Transverse colon (tissue), 4 donors: Measurements from ENCODE around the gene CACNA1I. TPM values are rescaled to one million over a fixed set of nuclear protein-coding genes. Genes with fewer than 3 reads are reported as not detected.

ENCODE experiments used
- DNase-seq: peaks from one replicate; pipeline ENCODE4 v3.0.0-alpha.2; 2019
- H3K27ac ChIP-seq, 4 donors: fragments of 200-600 bp; sonication (generic); 2 replicates each; pipeline ENCODE4 v1.5.1; 2016 to 2018; ENCODE audit warnings: inconsistent platforms in 4 of 4
- H3K27me3 ChIP-seq: fragments of 200-600 bp; sonication (generic); 2 replicates; pipeline ENCODE4 v1.5.1; 2017; ENCODE audit warnings: inconsistent platforms
- H3K36me3 ChIP-seq, 4 donors: fragments of 200-600 bp; sonication (generic); 2 replicates each; pipeline ENCODE4 v1.5.1; 2017 to 2019; ENCODE audit warnings: inconsistent platforms in 4 of 4
- H3K4me1 ChIP-seq, 4 donors: fragments of 200-600 bp; sonication (generic); 2 replicates each; pipeline ENCODE4 v1.5.1; 2017 to 2020; ENCODE audit warnings: inconsistent platforms in 4 of 4
- H3K4me3 ChIP-seq, 4 donors: fragments of 200-600 bp; sonication (generic); 1 replicate in 1 of 4; 2 replicates in 3 of 4; pipeline versions ENCODE4 v1.5.1 to v1.6.1; 2017 to 2019; ENCODE audit warnings: inconsistent platforms in 4 of 4
- H3K9me3 ChIP-seq, 2 donors: fragments of 200-600 bp; sonication (generic); 2 replicates each; pipeline ENCODE4 v1.5.1; 2017 to 2019; ENCODE audit warnings: inconsistent platforms in 2 of 2
- CTCF ChIP-seq, 5 experiments: fragments of 200-600 bp in 3 of 5; fragments of 450-650 bp in 2 of 5; sonication (generic) in 3 of 5; IDR thresholded peaks; 1 replicate in 2 of 5; 2 replicates in 3 of 5; pipeline ENCODE4 v1.5.1; 2016 to 2017; ENCODE audit warnings: antibody characterized with exemption in 5 of 5, inconsistent platforms in 3 of 5, mild to moderate bottlenecking in 2 of 5, moderate library complexity in 1 of 5
- EP300 ChIP-seq: sonication (generic); formaldehyde crosslinking; IDR thresholded peaks from one replicate; pipeline ENCODE4 v1.6.1; 2017; ENCODE audit warnings: antibody characterized with exemption, low read depth
- POLR2A ChIP-seq: fragments of 450-650 bp; IDR thresholded peaks from one replicate; pipeline ENCODE4 v1.6.1; 2016; ENCODE audit warnings: antibody characterized with exemption, mild to moderate bottlenecking, moderate library complexity
- POLR2AphosphoS5 ChIP-seq, 3 donors: sonication (generic); formaldehyde crosslinking; IDR thresholded peaks; one replicate each; pipeline ENCODE4 v1.6.1; 2016; ENCODE audit warnings: antibody characterized with exemption in 3 of 3
- WGBS, 2 donors: methylation state at CpG; one replicate each; pipeline ENCODE4 v1.1.5; 2018; ENCODE audit warnings: low coverage in 1 of 2; 5-methylcytosine and 5-hydroxymethylcytosine counted together
- in situ Hi-C, 4 donors: fragments of 200-750 bp; cut with MboI; loops; one replicate each; pipeline versions ENCODE4 v1.15.0 to v1.15.1; 2017; ENCODE audit warnings: low sequenced_read_pairs in 3 of 4, low pct_ligation_motif_present in 1 of 4, low pct_unique_long_range_greater_than_20kb in 1 of 4
- intact Hi-C: fragments of 100-400 bp; cut with DNase I; formaldehyde crosslinking; loops from one replicate; pipeline ENCODE4 v1.15.1; 2023; ENCODE audit warnings: low total_unique reads
- total RNA-seq, 4 donors: library from RNA; depleted of rRNA; stranded (reverse); fragments of >200 nt; gene quantifications; one replicate each; pipeline ENCODE4 v1.1.0, GENCODE V29; 2016

CACNA1I gene
- total RNA-seq, 4 donors from 2014 or later, result 0.14 to 1.1 (median 0.66) TPM

DNA sequence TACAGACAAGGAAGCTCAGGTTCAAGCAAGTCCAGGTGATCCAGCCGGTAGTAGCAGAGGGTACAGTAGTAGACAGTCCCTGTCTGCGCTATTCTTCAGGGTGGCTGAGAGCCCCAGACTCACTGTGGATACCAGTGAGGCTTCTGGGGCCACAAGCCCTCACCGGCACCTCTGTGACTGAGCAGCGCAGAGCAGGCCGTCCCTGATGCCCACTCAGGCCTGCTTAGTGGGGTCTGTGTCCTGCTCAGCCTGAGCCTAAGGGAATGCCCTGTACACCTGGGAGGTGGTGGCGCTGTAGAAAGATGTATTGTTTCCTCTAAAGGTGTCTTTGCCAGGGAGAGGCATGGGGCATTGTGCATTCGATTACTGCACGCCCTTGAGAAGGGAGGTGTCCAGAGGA lies 143.8 kb downstream of the CACNA1I start:
- no peak overlapping the region for H3K27ac ChIP-seq

GRCh38 chr22:39715778-39716495 lies 145.4 kb downstream of the CACNA1I start:
- Histone ChIP-seq H3K36me3 (no peaks in the 10 kb centered on the region), H3K27ac (no peak overlapping the region), H3K9me3 (no peaks in the 10 kb centered on the region), H3K4me3 (no peak overlapping the region), H3K4me1 (peaks cover 0 to 7% (median 0%) of the 10 kb centered on the region in 4 donors), H3K27me3 (no peaks in the 10 kb centered on the region)
- intact Hi-C loops (no loop called here), in situ Hi-C loops (no loop called here)
- no peak for TF ChIP-seq CTCF (IDR thresholded peaks at IDR 0.05)
- no peak for TF ChIP-seq POLR2AphosphoS5 (IDR thresholded peaks at IDR 0.05)
- no peak for TF ChIP-seq POLR2A
- no peak for TF ChIP-seq EP300
- WGBS, 2 donors, result 78 to 100% methylated on average over 2 to 25 of the region's 25 CpGs
- no peak for DNase-seq

More for the DNA sequence above, 143.8 kb downstream of the CACNA1I start:
- Histone ChIP-seq H3K4me1 (peaks cover 0 to 7% (median 0%) of the 10 kb centered on the region in 4 donors), H3K27me3 (peaks cover 11% of the 10 kb centered on the region), H3K4me3 (no peak overlapping the region), H3K9me3 (no peaks in the 10 kb centered on the region), H3K36me3 (no peaks in the 10 kb centered on the region)
- intact Hi-C loops, result no loop called here
- WGBS, 2 donors, result 83 to 87% methylated on average over 2 to 8 of the region's 8 CpGs
- no peak for TF ChIP-seq POLR2AphosphoS5 (IDR thresholded peaks at IDR 0.05)
- TF ChIP-seq CTCF (IDR thresholded peaks at IDR 0.05), result no peak
- no peak for TF ChIP-seq EP300
- no peak for TF ChIP-seq POLR2A
- in situ Hi-C loops, result no loop called here
- DNase-seq, result no peak

- Histone ChIP-seq H3K36me3 (no peaks in the 10 kb centered on the region), H3K9me3 (no peaks in the 10 kb centered on the region), H3K27me3 (no peaks in the 10 kb centered on the region), H3K4me1 (peaks cover 0 to 7% (median 0%) of the 10 kb centered on the region in 4 donors), H3K27ac (no peak overlapping the region), H3K4me3 (no peak overlapping the region)
- in situ Hi-C loops, result no loop called here
- intact Hi-C loops, result no loop called here
- TF ChIP-seq POLR2AphosphoS5 (IDR thresholded peaks at IDR 0.05) (no peak), CTCF (IDR thresholded peaks at IDR 0.05) (no peak), EP300 (no peak), POLR2A (no peak)
- no peak for DNase-seq
- 83 to 89% methylated on average over 2 to 10 of the region's 10 CpGs for WGBS, 2 donors
Measured at GRCh38 chr22:39716534-39716933, 146.0 kb downstream of the CACNA1I start.

GRCh38 chr22:39717099-39717498 lies 146.5 kb downstream of the CACNA1I start:
- in situ Hi-C loops, result no loop called here
- Histone ChIP-seq H3K9me3 (no peaks in the 10 kb centered on the region), H3K4me3 (no peak overlapping the region), H3K4me1 (peaks cover 0 to 7% (median 0%) of the 10 kb centered on the region in 4 donors), H3K27ac (no peak overlapping the region), H3K27me3 (no peaks in the 10 kb centered on the region), H3K36me3 (no peaks in the 10 kb centered on the region)
- no peak for DNase-seq
- no peak for TF ChIP-seq EP300
- no peak for TF ChIP-seq CTCF (IDR thresholded peaks at IDR 0.05)
- no peak for TF ChIP-seq POLR2AphosphoS5 (IDR thresholded peaks at IDR 0.05)
- TF ChIP-seq POLR2A, result no peak
- intact Hi-C loops, result no loop called here
- 70 to 79% methylated on average over 8 of the region's 8 CpGs for WGBS, 2 donors
